BLaER1 (cell line): ENCODE results near the gene DHX35.

Experiments used
- H3K27ac ChIP-seq: shearing (Covaris generic); formaldehyde crosslinking; 2 replicates; pipeline ENCODE4 v1.8.1; 2022
- H3K27me3 ChIP-seq: shearing (Covaris generic); formaldehyde crosslinking; 2 replicates; pipeline ENCODE4 v1.8.1; 2022
- H3K36me3 ChIP-seq: shearing (Covaris generic); formaldehyde crosslinking; 2 replicates; pipeline ENCODE4 v1.8.1; 2022
- H3K4me1 ChIP-seq: shearing (Covaris generic); formaldehyde crosslinking; 2 replicates; pipeline ENCODE4 v1.8.1; 2022
- H3K4me2 ChIP-seq: shearing (Covaris generic); formaldehyde crosslinking; 2 replicates; pipeline ENCODE4 v1.8.1; 2022
- H3K4me3 ChIP-seq: shearing (Covaris generic); formaldehyde crosslinking; 2 replicates; pipeline ENCODE4 v1.8.1; 2022
- H3K9ac ChIP-seq: shearing (Covaris generic); formaldehyde crosslinking; 2 replicates; pipeline ENCODE4 v1.8.1; 2022
- H3K9me3 ChIP-seq: shearing (Covaris generic); formaldehyde crosslinking; 2 replicates; pipeline ENCODE4 v1.8.1; 2022
- H4K20me1 ChIP-seq: shearing (Covaris generic); formaldehyde crosslinking; 2 replicates; pipeline ENCODE4 v1.8.1; 2022
- Cebpa-rat ChIP-seq: shearing (Covaris generic); IDR thresholded peaks from 2 replicates; pipeline ENCODE4 v1.8.1; 2022

Gene DHX35

DNA sequence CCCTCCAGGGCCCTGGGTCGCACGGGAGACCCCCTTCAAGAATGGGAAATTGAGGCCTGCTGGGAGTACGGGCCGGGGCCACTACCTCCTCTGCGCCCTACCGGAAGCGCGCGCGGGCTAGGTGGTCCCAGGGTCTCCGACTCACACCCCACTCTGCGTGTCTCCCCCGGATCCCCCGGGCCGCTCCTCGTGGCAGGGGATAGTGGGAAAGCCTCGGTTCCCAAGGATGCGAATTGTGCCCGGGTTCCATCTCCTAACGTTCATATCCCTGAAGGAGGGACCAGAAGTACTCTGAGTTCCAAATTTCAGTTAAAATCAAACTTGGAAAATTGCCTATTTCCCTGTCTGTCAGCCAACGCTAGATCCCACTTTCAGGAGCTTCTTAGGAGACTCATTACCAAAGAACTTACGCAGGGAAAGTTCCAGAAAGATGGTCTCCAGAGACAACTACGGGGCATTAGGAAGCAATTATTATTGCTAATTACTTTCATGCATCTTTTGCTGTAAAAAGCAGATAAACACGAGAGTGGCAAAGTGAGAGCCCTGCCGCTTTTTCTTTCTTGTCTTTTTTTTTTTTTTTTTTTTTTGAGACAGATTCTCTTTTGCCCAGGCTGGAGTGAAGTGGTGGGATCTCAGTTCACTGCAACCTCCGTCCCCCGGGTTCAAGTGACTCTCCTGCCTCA lies 35.1 kb upstream of the DHX35 start:
- peak overlapping the region; percentile 93 for H3K27ac ChIP-seq

GRCh38 chr20:38927902-38928578 lies 34.1 kb upstream of the DHX35 start:
- Histone ChIP-seq H3K9ac (peak overlapping the region; percentile 95; the same call in 1 of the 2 replicates), H3K36me3 (peaks cover 34% of the 10 kb centered on the region)

More for the DNA sequence above, 35.1 kb upstream of the DHX35 start:
- Histone ChIP-seq H4K20me1 (peaks cover 47% of the 10 kb centered on the region), H3K9me3 (no peaks in the 10 kb centered on the region), H3K9ac (peak overlapping the region; percentile 95), H3K27me3 (no peaks in the 10 kb centered on the region), H3K4me3 (peak overlapping the region; percentile 92), H3K36me3 (peaks cover 25% of the 10 kb centered on the region), H3K4me2 (peak overlapping the region; percentile 86), H3K4me1 (peaks cover 46% of the 10 kb centered on the region)
- TF ChIP-seq Cebpa-rat, result no peak

DNA sequence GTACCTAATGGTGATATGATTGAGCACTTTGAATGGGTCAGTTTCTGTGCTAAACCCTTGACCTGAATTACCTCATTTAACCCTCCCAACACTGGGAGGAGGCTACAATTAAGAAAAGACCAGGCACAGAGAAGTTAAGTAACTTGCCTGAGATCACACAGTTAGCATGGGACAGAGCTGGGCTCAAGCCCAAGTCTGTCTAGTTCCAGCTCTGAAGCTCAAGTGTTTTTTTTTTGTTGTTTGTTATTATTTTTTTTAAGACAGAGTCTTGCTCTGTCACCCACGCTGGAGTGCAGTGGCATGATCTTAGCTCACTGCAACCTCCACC lies 31.9 kb upstream of the DHX35 start:
- Histone ChIP-seq H3K4me1 (peaks cover 49% of the 10 kb centered on the region), H3K9me3 (no peaks in the 10 kb centered on the region), H3K9ac (no peak overlapping the region), H3K36me3 (peaks cover 54% of the 10 kb centered on the region), H4K20me1 (peaks cover 79% of the 10 kb centered on the region), H3K4me3 (no peak overlapping the region), H3K27me3 (no peaks in the 10 kb centered on the region), H3K27ac (no peak overlapping the region), H3K4me2 (peak overlapping the region; percentile 86; the same call in 1 of the 2 replicates)
- TF ChIP-seq Cebpa-rat, result no peak

More at GRCh38 chr20:38927902-38928578, 34.1 kb upstream of the DHX35 start:
- H3K27ac ChIP-seq, result no peak overlapping the region; the same call in 1 of the 2 replicates
- peak overlapping the region; percentile 86 for H3K4me2 ChIP-seq
- peaks cover 48% of the 10 kb centered on the region for H3K4me1 ChIP-seq
- H3K4me3 ChIP-seq, result peak overlapping the region; percentile 92
- no peak for TF ChIP-seq Cebpa-rat
- H3K9me3 ChIP-seq, result no peaks in the 10 kb centered on the region
- H3K27me3 ChIP-seq, result no peaks in the 10 kb centered on the region
- H4K20me1 ChIP-seq, result peaks cover 57% of the 10 kb centered on the region

DNA sequence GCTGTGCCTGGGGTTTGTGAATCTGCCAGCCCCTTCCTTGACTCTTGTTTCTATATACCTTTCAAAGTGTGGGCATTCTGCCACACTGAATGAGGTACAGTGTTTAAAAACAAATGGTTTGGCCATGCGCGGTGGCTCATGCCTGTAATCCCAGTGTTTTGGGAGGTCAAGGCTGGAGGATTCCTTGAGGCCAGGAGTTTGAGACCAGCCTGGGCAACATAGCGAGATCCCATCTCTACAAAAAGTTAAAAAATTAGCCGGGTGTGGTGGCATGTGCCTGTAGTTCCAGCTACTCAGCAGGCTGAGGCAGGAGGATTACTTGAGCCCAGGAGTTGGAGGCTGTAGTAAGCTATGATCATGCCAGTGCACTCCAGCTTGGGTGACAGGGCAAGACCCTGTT lies 30.2 kb upstream of the DHX35 start:
- Histone ChIP-seq H3K36me3 (peaks cover 71% of the 10 kb centered on the region), H3K9me3 (no peaks in the 10 kb centered on the region), H3K27me3 (no peaks in the 10 kb centered on the region), H3K4me3 (no peak overlapping the region), H3K4me2 (no peak overlapping the region), H3K4me1 (peaks cover 65% of the 10 kb centered on the region), H3K27ac (no peak overlapping the region), H3K9ac (no peak overlapping the region), H4K20me1 (peaks cover 96% of the 10 kb centered on the region)
- no peak for TF ChIP-seq Cebpa-rat

DNA sequence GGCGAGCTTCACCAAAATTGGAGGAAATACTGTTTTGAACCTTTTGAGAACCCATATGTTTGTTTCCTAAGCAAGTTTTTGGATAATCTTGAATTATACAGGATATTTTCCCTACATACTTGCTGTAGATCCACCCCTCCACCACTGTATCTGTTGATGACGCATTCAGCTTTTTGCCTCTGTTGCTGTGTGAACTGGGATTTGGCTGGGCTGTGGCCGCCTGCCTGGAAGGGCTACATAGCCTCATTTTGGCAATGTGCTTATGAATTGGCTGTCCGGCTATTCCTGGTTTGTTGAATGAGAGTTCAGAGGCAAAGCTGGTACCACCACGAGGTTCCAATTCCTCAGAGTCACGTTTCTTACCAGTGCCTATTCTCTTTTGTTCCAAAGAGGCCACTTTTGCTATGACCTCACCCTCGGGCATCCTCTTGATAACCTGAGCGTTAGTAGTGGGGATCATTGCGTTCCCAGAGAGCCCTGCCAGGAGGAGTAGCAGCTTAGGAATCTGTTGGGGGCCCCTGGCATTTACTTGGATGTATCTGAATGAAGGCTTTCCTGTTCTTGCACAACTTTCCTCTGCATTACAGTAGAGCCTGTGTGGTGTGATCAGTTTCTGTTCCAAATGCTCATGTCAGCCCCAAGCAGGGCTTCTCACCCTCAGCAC lies 29.6 kb upstream of the DHX35 start:
- H3K27ac ChIP-seq, result 0 out of 2 replicates have a peak overlapping the region, but pooled peaks have one; percentile 13
- no peak for TF ChIP-seq Cebpa-rat
- H4K20me1 ChIP-seq, result peaks cover 100% of the 10 kb centered on the region
- H3K9me3 ChIP-seq, result no peaks in the 10 kb centered on the region
- no peak overlapping the region for H3K9ac ChIP-seq
- H3K36me3 ChIP-seq, result peaks cover 77% of the 10 kb centered on the region
- peaks cover 66% of the 10 kb centered on the region for H3K4me1 ChIP-seq
- H3K27me3 ChIP-seq, result no peaks in the 10 kb centered on the region
- H3K4me3 ChIP-seq, result no peak overlapping the region
- no peak overlapping the region for H3K4me2 ChIP-seq

GRCh38 chr20:38934530-38934929 lies 27.6 kb upstream of the DHX35 start:
- H3K4me2 ChIP-seq, result no peak overlapping the region
- no peak overlapping the region for H3K27ac ChIP-seq
- no peak for TF ChIP-seq Cebpa-rat
- no peaks in the 10 kb centered on the region for H3K9me3 ChIP-seq
- H3K9ac ChIP-seq, result no peak overlapping the region
- H4K20me1 ChIP-seq, result peaks cover 100% of the 10 kb centered on the region
- H3K4me1 ChIP-seq, result peaks cover 63% of the 10 kb centered on the region
- H3K4me3 ChIP-seq, result no peak overlapping the region
- no peaks in the 10 kb centered on the region for H3K27me3 ChIP-seq
- H3K36me3 ChIP-seq, result peaks cover 96% of the 10 kb centered on the region

DNA sequence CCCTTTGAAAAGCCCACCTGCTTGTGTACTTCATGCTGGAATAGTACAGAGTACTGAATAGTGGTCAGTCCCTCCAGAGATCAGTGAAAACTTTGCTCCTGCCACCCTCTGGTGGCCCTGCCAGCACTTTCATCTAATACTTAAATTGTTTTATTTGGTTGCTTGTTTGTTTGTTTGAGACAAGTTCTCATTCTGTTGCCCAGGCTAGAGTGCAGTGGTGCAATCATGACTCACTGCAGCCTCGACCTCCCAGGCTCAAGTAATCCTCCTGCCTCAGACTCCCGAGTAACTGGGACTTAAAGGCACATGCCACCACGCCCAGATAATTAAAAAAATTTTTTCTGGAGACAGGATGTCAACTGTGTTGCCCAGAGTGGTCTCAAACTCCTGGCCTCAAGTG lies 26.9 kb upstream of the DHX35 start:
- Histone ChIP-seq H3K27me3 (no peaks in the 10 kb centered on the region), H3K4me1 (peaks cover 60% of the 10 kb centered on the region), H3K27ac (no peak overlapping the region), H3K9me3 (no peaks in the 10 kb centered on the region), H3K4me3 (no peak overlapping the region), H4K20me1 (peaks cover 100% of the 10 kb centered on the region), H3K36me3 (peaks cover 97% of the 10 kb centered on the region), H3K9ac (no peak overlapping the region), H3K4me2 (no peak overlapping the region)
- TF ChIP-seq Cebpa-rat, result no peak

- H3K4me2 ChIP-seq, result 0 out of 2 replicates have a peak overlapping the region, but pooled peaks have one; percentile 3
- no peaks in the 10 kb centered on the region for H3K9me3 ChIP-seq
- no peak for TF ChIP-seq Cebpa-rat
- H3K27ac ChIP-seq, result no peak overlapping the region
- no peak overlapping the region for H3K9ac ChIP-seq
- no peak overlapping the region for H3K4me3 ChIP-seq
- peaks cover 97% of the 10 kb centered on the region for H3K36me3 ChIP-seq
- no peaks in the 10 kb centered on the region for H3K27me3 ChIP-seq
- H4K20me1 ChIP-seq, result peaks cover 100% of the 10 kb centered on the region
- H3K4me1 ChIP-seq, result peaks cover 57% of the 10 kb centered on the region
These were observed 26.2 kb upstream of the DHX35 start for GRCh38 chr20:38935967-38936407.

- Histone ChIP-seq H3K36me3 (peaks cover 97% of the 10 kb centered on the region), H3K27ac (no peak overlapping the region), H3K4me2 (peak overlapping the region; percentile 18; the same call in 1 of the 2 replicates), H3K9me3 (no peaks in the 10 kb centered on the region), H4K20me1 (peaks cover 100% of the 10 kb centered on the region), H3K4me3 (no peak overlapping the region), H3K4me1 (peaks cover 47% of the 10 kb centered on the region), H3K27me3 (no peaks in the 10 kb centered on the region), H3K9ac (no peak overlapping the region)
- TF ChIP-seq Cebpa-rat, result no peak
These were observed 25.1 kb upstream of the DHX35 start for GRCh38 chr20:38937000-38937399.
